GM19240 (cell line): ENCODE data around the gene LMAN1.

Source experiments
- DNase-seq: peaks from one replicate; pipeline ENCODE4 v3.0.0; 2011; ENCODE audit warnings: low spot score; ENCODE audit not compliant: insufficient read length

Gene LMAN1

DNA sequence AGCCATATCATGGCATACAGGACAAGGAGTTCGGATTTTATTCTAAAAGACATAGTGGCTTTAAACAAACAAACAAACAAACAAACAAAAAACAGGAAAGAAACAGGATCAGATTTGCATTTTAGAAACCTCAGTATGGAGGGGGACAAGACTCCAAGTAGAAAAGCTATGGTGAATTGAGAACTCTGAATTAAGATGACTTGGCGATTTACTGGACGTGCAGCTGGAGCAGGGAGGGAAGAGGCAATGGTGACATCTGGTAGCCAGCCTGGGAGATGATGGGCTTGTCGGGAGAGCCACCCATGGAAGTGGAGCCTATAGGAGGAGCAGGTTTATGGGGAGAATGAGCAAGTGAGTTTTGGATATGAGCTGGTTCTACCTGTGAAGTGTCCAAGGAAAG, 53.8 kb downstream of the LMAN1 start:
- DNase-seq = no peak

DNA sequence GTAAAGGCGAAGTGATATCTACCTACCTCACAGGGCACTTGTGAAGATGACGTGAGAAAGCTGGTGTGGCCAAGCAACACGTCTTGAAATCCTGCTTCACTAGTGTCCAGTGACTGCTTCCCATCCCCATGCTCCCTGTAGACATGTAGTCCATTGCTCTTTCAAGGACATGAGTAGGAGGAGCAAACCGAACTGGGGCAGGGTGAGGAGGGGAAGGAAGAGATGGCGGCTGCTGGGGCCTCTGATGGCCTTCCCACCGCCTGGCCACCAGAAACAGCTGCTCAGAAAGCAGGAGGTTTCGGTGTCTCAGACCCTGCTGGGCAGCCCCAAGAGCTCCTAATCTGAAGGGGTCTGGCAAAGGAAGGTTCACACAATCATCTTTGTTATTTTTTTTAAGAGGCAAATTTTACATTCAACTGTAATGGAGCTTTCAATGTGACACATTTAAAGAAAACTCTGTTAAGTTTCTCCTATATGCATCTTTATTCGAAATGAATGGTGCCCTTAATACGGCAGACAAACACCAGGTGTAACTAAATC, 55.3 kb downstream of the LMAN1 start:
- DNase-seq = no peak

- no peak for DNase-seq
Measured at GRCh38 chr18:59303006-59303405, 56.1 kb downstream of the LMAN1 start.

- DNase-seq = no peak
Measured at GRCh38 chr18:59301929-59302328, 57.1 kb downstream of the LMAN1 start.

DNA sequence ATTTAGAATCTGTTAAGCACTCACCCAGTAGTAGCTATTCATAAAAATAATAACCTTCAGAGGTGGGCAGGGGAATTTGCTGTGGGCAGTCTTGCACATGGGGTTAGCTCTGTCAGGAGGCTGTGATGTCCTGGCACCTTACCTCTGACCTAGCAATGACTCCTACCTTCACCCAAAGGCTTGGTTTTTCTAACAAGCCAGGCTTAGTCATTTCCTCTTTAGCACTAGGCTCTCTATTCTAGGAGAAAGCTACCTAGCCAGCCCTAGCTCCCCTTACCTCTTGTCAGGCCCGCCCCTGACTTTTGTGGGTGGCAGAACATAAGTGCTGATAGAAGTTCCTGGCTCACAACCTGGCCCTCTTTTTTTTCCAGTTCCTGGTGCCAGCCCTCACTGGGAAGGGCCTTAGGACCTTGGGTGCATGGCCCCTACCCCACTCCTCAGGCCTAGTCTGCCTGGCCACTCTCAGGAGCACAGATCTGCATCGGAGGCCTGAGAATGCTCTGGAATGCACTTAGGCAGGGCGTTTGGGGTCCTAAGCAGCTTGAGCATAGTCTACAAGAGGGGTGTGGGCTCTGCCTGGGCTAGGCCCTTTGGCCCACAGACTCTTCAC, 58.3 kb downstream of the LMAN1 start:
- DNase-seq = no peak

DNA sequence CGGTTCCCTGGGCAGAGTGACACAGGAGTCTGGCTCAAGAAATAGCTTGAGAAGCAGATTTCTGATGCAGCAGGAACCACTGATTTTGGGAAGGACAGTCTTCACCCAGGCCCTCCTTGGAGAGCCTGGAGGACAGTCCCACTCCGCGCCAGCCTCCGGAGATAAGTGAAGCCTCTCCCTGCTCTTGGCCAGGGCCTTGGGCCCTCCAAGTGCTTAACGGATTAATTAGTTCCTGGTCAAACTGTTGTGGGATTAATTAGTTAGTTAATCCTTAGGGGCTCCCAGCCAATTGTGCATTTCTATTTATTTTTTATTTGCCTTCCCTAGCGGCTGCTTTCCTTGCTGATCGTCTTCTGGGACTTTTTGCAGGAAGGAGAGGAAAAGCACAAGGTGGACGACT, 60.2 kb downstream of the LMAN1 start:
- no peak for DNase-seq

DNA sequence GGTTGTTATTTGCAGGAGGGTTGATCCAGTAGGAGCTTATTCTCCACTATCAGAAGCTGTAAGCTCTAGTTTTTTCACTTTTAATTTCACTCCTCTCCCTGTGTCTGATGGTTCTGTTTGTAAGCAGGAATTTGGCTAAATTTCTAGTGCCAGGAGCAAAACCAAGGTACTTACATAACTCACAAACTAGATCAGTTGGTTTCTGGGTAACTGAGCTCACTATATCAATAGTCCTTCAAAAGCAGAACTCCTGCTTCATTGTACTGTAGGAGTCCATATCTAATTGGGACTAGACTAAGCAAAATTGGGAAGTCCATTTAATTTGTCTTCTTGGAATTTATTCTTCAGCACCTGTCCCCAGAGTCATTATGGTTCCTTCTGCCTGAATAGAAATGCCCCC, 65.7 kb downstream of the LMAN1 start:
- no peak for DNase-seq

DNA sequence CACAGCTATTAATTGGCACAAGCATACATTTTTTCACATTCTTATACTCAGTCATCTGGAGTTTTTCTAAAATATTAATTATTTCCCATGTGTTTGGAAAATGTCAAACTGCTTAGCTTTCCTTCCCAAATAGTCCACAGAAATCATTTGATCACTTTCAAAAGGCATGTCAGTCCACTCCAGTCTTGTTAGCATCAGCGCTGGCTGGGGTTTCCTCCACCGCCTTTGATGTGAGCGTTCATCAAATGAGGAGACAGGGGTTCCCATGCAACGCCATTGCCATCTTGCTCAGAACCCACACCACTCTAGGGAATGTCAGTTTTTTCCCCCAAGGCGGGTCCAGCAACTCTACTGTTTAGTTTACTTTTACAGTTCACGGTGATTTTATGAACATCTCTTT, 72.7 kb downstream of the LMAN1 start:
- no peak for DNase-seq

GRCh38 chr18:59282341-59282740, 76.7 kb downstream of the LMAN1 start:
- DNase-seq = no peak

GRCh38 chr18:59279722-59280121, 79.3 kb downstream of the LMAN1 start:
- no peak for DNase-seq

- DNase-seq = no peak
Measured at GRCh38 chr18:59279193-59279592, 79.9 kb downstream of the LMAN1 start.

DNA sequence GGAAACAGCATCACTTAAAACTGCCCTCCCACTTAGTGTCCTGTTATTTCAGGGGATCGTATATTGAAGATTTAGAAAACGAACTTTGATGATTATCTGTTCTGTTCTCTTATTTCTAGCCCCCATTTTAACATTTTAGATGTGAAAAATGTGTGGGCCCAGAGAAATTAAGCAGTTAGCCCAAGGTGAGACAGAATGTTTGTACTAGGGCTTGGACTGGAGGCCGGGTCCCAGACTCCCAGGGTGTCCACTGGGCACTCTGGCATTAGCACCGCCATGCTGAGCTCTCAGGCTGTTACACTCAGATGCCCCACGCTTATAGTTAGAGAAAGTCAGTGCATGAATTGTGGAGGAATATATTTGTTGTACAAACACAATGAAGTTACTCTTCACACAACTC, 80.3 kb downstream of the LMAN1 start:
- no peak for DNase-seq
